Spinal cord (tissue), 10 donors: ENCODE data around the gene TRABD. TPM values are rescaled to one million over a fixed set of nuclear protein-coding genes. Genes with fewer than 3 reads are reported as not detected.
A peak's percentile ranks its signal among the peaks of the same experiment; 100 is the strongest.
"Not testable (repeated sequence)": the region's sequence is repeated elsewhere in the genome, so short reads cannot be mapped to it uniquely, and the experiment has no call there.

ENCODE experiments used
- DNase-seq, 6 donors: peaks; one replicate each; pipeline versions ENCODE4 v3.0.0 to v3.0.0-alpha.2; 2013 to 2015; ENCODE audit warnings: low spot score in 6 of 6, low read depth in 4 of 6
- H3K27ac ChIP-seq: one replicate; pipeline ENCODE4 v1.5.1; 2013; ENCODE audit warnings: low read depth, low read length, control low read depth
- H3K27me3 ChIP-seq: one replicate; pipeline ENCODE4 v1.6.1; 2013; ENCODE audit warnings: low read length; ENCODE audit not compliant: control insufficient read depth, insufficient read depth
- H3K36me3 ChIP-seq: one replicate; pipeline ENCODE4 v1.6.1; 2013; ENCODE audit warnings: low read length; ENCODE audit not compliant: control insufficient read depth, insufficient read depth
- H3K4me1 ChIP-seq: one replicate; pipeline ENCODE4 v1.6.1; 2013; ENCODE audit warnings: low read length; ENCODE audit not compliant: control insufficient read depth, insufficient read depth
- H3K4me3 ChIP-seq: one replicate; pipeline ENCODE4 v1.5.1; 2013; ENCODE audit warnings: low read depth, low read length, control low read depth
- H3K9me3 ChIP-seq: one replicate; pipeline ENCODE4 v1.6.1; 2013; ENCODE audit warnings: low read length; ENCODE audit not compliant: control insufficient read depth, insufficient read depth
- WGBS: methylation state at CpG from one replicate; pipeline ENCODE4 v1.1.5; 2013; ENCODE audit warnings: missing lambda C conversion rate; ENCODE audit not compliant: insufficient coverage; 5-methylcytosine and 5-hydroxymethylcytosine counted together
- polyA plus RNA-seq, 2 donors: library from polyadenylated mRNA; unstranded; fragments of 120-200 nt; gene quantifications; one replicate each; pipeline ENCODE4 v1.2.1, GENCODE V29; 2013; ENCODE audit not compliant: insufficient read length in 2 of 2
- total RNA-seq, 2 donors: library from RNA; depleted of rRNA in 1 of 2; stranded (reverse); fragments of 120-200 nt in 1 of 2; fragments of >200 nt in 1 of 2; gene quantifications; one replicate each; pipeline versions ENCODE4 v1.2.3 to v1.2.4, GENCODE V29; 2013 to 2014
- donor health status: healthy.

Gene TRABD
- total and polyA plus RNA-seq, 4 donors, result 5.4 to 34.7 (median 21.7) TPM

GRCh38 chr22:50201191-50202129 lies 15.7 kb downstream of the TRABD start:
- Histone ChIP-seq H3K27ac (no peak overlapping the region), H3K27me3 (no peaks in the 10 kb centered on the region), H3K4me3 (peak overlapping the region; percentile 32), H3K36me3 (peaks cover 54% of the 10 kb centered on the region), H3K9me3 (no peaks in the 10 kb centered on the region), H3K4me1 (peaks cover 23% of the 10 kb centered on the region)
- DNase-seq, result no peak
- 1% methylated on average over 113 of the region's 115 CpGs for WGBS

GRCh38 chr22:50202130-50202666 lies 16.5 kb downstream of the TRABD start:
- 60% methylated on average over 7 of the region's 13 CpGs for WGBS
- H3K4me3 ChIP-seq, result peak overlapping the region; percentile 32
- peaks cover 54% of the 10 kb centered on the region for H3K36me3 ChIP-seq
- DNase-seq, result no peak
- no peak overlapping the region for H3K27ac ChIP-seq
- peaks cover 25% of the 10 kb centered on the region for H3K4me1 ChIP-seq
- no peaks in the 10 kb centered on the region for H3K27me3 ChIP-seq
- H3K9me3 ChIP-seq, result no peaks in the 10 kb centered on the region

GRCh38 chr22:50203288-50203687 lies 17.6 kb downstream of the TRABD start:
- Histone ChIP-seq H3K36me3 (peaks cover 53% of the 10 kb centered on the region), H3K27me3 (no peaks in the 10 kb centered on the region), H3K4me1 (peaks cover 30% of the 10 kb centered on the region), H3K4me3 (no peak overlapping the region), H3K9me3 (no peaks in the 10 kb centered on the region), H3K27ac (no peak overlapping the region)
- no peak for DNase-seq
- WGBS, result no CpG with 5 or more reads among the region's 1 CpG

- H3K27ac ChIP-seq, result no peak overlapping the region
These were observed 18.9 kb downstream of the TRABD start for GRCh38 chr22:50204571-50204970.

GRCh38 chr22:50204998-50205397 lies 19.3 kb downstream of the TRABD start:
- WGBS, result 94% methylated on average over 9 of the region's 9 CpGs
- H3K4me3 ChIP-seq, H3K27me3 ChIP-seq, DNase-seq, H3K9me3 ChIP-seq, H3K27ac ChIP-seq: not testable (repeated sequence)
- Histone ChIP-seq H3K4me1 (peaks cover 27% of the 10 kb centered on the region), H3K36me3 (peaks cover 55% of the 10 kb centered on the region)

More at GRCh38 chr22:50204571-50204970, 18.9 kb downstream of the TRABD start:
- no peaks in the 10 kb centered on the region for H3K27me3 ChIP-seq
- H3K4me1 ChIP-seq, result peaks cover 27% of the 10 kb centered on the region
- peaks cover 53% of the 10 kb centered on the region for H3K36me3 ChIP-seq
- DNase-seq, result no peak
- 94% methylated on average over 6 of the region's 7 CpGs for WGBS
- H3K4me3 ChIP-seq, result no peak overlapping the region
- H3K9me3 ChIP-seq, result no peaks in the 10 kb centered on the region

- peaks cover 65% of the 10 kb centered on the region for H3K36me3 ChIP-seq
- peaks cover 25% of the 10 kb centered on the region for H3K4me1 ChIP-seq
- no peak overlapping the region for H3K27ac ChIP-seq
These were observed 20.3 kb downstream of the TRABD start for GRCh38 chr22:50205781-50206569.

GRCh38 chr22:50206599-50206998 lies 20.9 kb downstream of the TRABD start:
- Histone ChIP-seq H3K27ac (no peak overlapping the region), H3K4me1 (peaks cover 23% of the 10 kb centered on the region), H3K9me3 (no peaks in the 10 kb centered on the region), H3K4me3 (no peak overlapping the region), H3K27me3 (no peaks in the 10 kb centered on the region), H3K36me3 (peaks cover 69% of the 10 kb centered on the region)
- DNase-seq, result no peak
- 46% methylated on average over 10 of the region's 10 CpGs for WGBS

More at GRCh38 chr22:50205781-50206569, 20.3 kb downstream of the TRABD start:
- 97% methylated on average over 45 of the region's 45 CpGs for WGBS
- Histone ChIP-seq H3K4me3 (no peak overlapping the region), H3K9me3 (no peaks in the 10 kb centered on the region), H3K27me3 (no peaks in the 10 kb centered on the region)
- DNase-seq, result no peak

GRCh38 chr22:50207383-50208140 lies 21.8 kb downstream of the TRABD start:
- Histone ChIP-seq H3K4me1 (peaks cover 14% of the 10 kb centered on the region), H3K4me3 (no peak overlapping the region), H3K27ac (no peak overlapping the region), H3K9me3 (no peaks in the 10 kb centered on the region), H3K27me3 (no peaks in the 10 kb centered on the region), H3K36me3 (peaks cover 75% of the 10 kb centered on the region)
- WGBS, result 71% methylated on average over 19 of the region's 23 CpGs
- no peak for DNase-seq

GRCh38 chr22:50208430-50208938 lies 22.8 kb downstream of the TRABD start:
- Histone ChIP-seq H3K9me3 (no peaks in the 10 kb centered on the region), H3K27ac (no peak overlapping the region), H3K36me3 (peaks cover 82% of the 10 kb centered on the region), H3K4me1 (peaks cover 14% of the 10 kb centered on the region), H3K27me3 (no peaks in the 10 kb centered on the region), H3K4me3 (no peak overlapping the region)
- 83% methylated on average over 22 of the region's 22 CpGs for WGBS
- DNase-seq, result no peak
